Body of pancreas (tissue), 4 donors: ENCODE measurements around the gene MVD.

ENCODE experiments used
- CTCF ChIP-seq, 7 experiments: fragments of 450-650 bp in 4 of 7; fragments of 200-600 bp in 3 of 7; sonication (generic) in 3 of 7; IDR thresholded peaks; one replicate each; pipeline ENCODE4 v1.5.1; 2016 to 2019; ENCODE audit warnings: antibody characterized with exemption in 7 of 7
- POLR2A ChIP-seq, 3 donors: fragments of 450-650 bp; IDR thresholded peaks; one replicate each; pipeline ENCODE4 v1.6.1; 2016; ENCODE audit warnings: antibody characterized with exemption in 3 of 3, mild to moderate bottlenecking in 2 of 3

DNA sequence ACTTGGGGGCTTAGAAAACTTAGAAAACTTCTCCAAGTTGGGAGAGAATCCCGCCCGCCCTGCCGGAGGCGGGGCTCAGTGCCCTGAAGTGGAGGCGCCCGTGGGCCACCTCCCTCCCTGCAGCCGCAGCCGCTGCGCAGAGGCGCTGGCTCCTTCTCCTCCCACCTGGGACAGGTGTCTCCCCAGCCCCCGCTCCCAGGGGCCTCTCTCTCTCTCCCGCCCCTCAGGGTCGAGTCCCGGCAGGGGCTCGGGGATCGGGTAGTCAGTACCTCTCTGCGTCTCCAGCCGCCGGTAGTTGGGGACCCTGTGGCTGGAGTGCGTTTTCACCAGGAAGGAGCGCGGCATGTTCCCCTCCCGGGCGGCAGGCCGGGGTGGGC is 23.2 kb upstream of the MVD start:
- no peak for TF ChIP-seq CTCF (IDR thresholded peaks at IDR 0.05)
- no peak for TF ChIP-seq POLR2A (IDR thresholded peaks at IDR 0.05)
